ENCODE results near the gene RALGAPA2.

DNA sequence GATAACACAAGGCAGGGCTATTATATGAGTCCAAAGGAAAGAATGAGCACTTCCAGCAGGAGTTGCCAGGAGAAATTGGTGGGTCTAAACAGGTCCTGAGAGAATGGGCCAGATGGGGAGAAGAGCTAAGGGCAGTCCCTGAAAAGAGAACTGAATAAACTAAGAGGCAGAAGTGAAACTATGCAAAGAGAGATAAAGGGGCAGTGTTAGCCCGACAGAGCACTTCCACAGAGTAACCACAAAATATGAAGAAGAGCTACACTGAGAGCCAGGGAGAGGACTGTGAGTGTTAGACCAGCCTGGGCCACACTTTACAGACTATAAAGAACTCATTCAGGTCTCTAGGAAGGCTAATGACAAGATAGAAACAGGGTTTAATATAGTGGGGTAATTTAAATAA, 43.8 kb downstream of the RALGAPA2 start:
- TF ChIP-seq POLR2A (IDR thresholded peaks at IDR 0.05) = no peak
- TF ChIP-seq CTCF (IDR thresholded peaks at IDR 0.05) = no peak

All from body of pancreas (tissue), 4 donors.